Stromal cell of bone marrow (primary cell): ENCODE data around the gene NAV3.
"Not testable (repeated sequence)": the region's sequence is repeated elsewhere in the genome, so short reads cannot be mapped to it uniquely, and the experiment has no call there.

Experiments used
- DNase-seq: peaks from one replicate; pipeline ENCODE4 v3.0.0-alpha.2; 2012; ENCODE audit warnings: low read depth

Gene NAV3

DNA sequence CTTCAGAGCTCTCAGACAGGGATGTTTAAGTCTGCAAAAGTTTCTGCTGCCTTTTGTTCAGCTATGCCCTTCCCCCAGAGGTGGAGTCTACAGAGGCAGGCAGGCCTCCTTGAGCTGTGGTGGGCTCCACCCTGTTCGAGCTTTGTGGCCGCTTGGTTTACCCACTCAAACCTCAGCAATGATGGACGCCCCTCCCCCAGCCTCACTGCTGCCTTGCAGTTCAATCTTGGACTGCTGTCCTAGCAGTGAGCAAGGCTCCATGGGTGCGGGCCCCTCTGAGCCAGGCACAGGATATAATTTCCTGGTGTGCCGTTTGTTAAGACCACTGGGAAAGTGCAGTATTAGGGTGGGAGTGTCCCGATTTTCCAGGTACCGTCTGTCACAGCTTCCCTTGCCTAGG, 427.0 kb downstream of the NAV3 start:
- not testable (repeated sequence) for DNase-seq

GRCh38 chr12:78260976-78261375, 430.3 kb downstream of the NAV3 start:
- DNase-seq: no peak

GRCh38 chr12:78261901-78262300, 431.2 kb downstream of the NAV3 start:
- no peak for DNase-seq
